ENCODE data around the gene SHISA8.
"Not testable (repeated sequence)": the region's sequence is repeated elsewhere in the genome, so short reads cannot be mapped to it uniquely, and the experiment has no call there.

SHISA8 gene

GRCh38 chr22:41874090-41874489 lies 40.8 kb downstream of the SHISA8 start:
- in situ Hi-C loops (cut with MboI; ENCODE audit: low pct_unique_long_range_greater_than_20kb, low sequenced_read_pairs) = no loop called here
- DNase-seq = no peak

GRCh38 chr22:41873391-41873790 lies 41.5 kb downstream of the SHISA8 start:
- no peak for DNase-seq
- in situ Hi-C loops (cut with MboI; ENCODE audit: low pct_unique_long_range_greater_than_20kb, low sequenced_read_pairs) = no loop called here

GRCh38 chr22:41870786-41871185 lies 44.1 kb downstream of the SHISA8 start:
- DNase-seq = no peak
- in situ Hi-C loops (cut with MboI; ENCODE audit: low pct_unique_long_range_greater_than_20kb, low sequenced_read_pairs) = no loop called here

DNA sequence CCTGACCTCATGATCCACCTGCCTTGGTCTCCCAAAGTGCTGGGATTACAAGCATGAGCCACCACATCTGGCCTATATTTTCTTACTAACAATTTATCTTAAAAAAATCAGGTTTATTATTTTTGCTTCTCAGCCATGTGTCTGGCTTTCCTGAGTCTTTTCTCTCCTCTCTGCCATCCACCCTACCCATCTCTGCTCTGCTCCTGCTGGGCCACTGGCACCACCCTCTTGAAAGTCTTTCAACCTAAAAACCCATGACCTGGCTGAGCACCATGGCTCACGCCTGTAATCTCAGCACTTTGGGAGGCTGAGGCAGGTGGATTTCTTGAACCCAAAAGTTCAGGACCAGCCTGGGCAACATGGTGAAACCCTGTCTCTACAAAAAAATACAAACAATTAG lies 44.8 kb downstream of the SHISA8 start:
- in situ Hi-C loops (cut with MboI; ENCODE audit: low pct_unique_long_range_greater_than_20kb, low sequenced_read_pairs) = not testable (repeated sequence)

GRCh38 chr22:41868556-41868955 lies 46.3 kb downstream of the SHISA8 start:
- in situ Hi-C loops (cut with MboI; ENCODE audit: low pct_unique_long_range_greater_than_20kb, low sequenced_read_pairs) = no loop called here
- DNase-seq = no peak

More for the DNA sequence above, 44.8 kb downstream of the SHISA8 start:
- DNase-seq = not testable (repeated sequence)

GRCh38 chr22:41863472-41863871 lies 51.4 kb downstream of the SHISA8 start:
- DNase-seq = no peak
- in situ Hi-C loops (cut with MboI; ENCODE audit: low pct_unique_long_range_greater_than_20kb, low sequenced_read_pairs) = no loop called here

- in situ Hi-C loops (cut with MboI; ENCODE audit: low pct_unique_long_range_greater_than_20kb, low sequenced_read_pairs) = no loop called here
- DNase-seq = no peak
Observed at GRCh38 chr22:41862530-41863266, 52.2 kb downstream of the SHISA8 start.

- in situ Hi-C loops (cut with MboI; ENCODE audit: low pct_unique_long_range_greater_than_20kb, low sequenced_read_pairs) = no loop called here
- DNase-seq = peak; percentile 38
Observed at GRCh38 chr22:41862160-41862529, 52.7 kb downstream of the SHISA8 start.
